Gastrocnemius medialis (tissue), 4 donors: ENCODE data around the gene GALNT6.

Experiments used
- POLR2A ChIP-seq, 2 donors: fragments of 450-650 bp; IDR thresholded peaks; one replicate each; pipeline ENCODE4 v1.6.1; 2017; ENCODE audit warnings: antibody characterized with exemption in 2 of 2, mild to moderate bottlenecking in 2 of 2, moderate library complexity in 2 of 2
- TF ChIP-seq, protein P1 (sequence below), 5 experiments: fragments of 450-650 bp in 3 of 5; fragments of 200-600 bp in 2 of 5; sonication (generic) in 2 of 5; IDR thresholded peaks in 4 of 5; conservative IDR thresholded peaks in 1 of 5; 1 replicate in 4 of 5; 2 replicates in 1 of 5; pipeline ENCODE4 v1.5.1; 2016 to 2019; ENCODE audit warnings: antibody characterized with exemption in 5 of 5, mild to moderate bottlenecking in 3 of 5, moderate library complexity in 3 of 5

DNA sequence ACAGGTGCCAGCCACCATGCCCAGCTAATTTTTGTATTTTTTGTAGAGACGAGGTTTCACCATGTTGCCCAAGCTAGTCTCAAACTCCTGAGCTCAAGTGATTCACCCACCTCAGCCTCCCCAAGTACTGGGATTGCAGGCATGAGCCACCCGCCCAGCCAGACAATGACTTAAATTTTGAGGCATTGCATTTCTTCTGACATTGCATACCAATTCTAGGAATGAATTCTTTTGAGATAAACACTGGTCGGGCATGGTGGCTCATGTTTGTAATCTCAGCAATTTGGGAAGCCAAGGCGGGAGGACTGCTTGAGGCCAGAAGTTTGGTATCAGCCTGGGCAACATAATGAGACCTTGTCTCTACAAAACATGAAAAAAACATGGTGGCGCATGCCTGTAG lies 42.2 kb downstream of the GALNT6 start:
- TF ChIP-seq POLR2A (IDR thresholded peaks at IDR 0.05), result no peak
- TF ChIP-seq, protein P1, sequence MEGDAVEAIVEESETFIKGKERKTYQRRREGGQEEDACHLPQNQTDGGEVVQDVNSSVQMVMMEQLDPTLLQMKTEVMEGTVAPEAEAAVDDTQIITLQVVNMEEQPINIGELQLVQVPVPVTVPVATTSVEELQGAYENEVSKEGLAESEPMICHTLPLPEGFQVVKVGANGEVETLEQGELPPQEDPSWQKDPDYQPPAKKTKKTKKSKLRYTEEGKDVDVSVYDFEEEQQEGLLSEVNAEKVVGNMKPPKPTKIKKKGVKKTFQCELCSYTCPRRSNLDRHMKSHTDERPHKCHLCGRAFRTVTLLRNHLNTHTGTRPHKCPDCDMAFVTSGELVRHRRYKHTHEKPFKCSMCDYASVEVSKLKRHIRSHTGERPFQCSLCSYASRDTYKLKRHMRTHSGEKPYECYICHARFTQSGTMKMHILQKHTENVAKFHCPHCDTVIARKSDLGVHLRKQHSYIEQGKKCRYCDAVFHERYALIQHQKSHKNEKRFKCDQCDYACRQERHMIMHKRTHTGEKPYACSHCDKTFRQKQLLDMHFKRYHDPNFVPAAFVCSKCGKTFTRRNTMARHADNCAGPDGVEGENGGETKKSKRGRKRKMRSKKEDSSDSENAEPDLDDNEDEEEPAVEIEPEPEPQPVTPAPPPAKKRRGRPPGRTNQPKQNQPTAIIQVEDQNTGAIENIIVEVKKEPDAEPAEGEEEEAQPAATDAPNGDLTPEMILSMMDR (IDR thresholded peaks at IDR 0.05 in 4 of 5, conservative IDR thresholded peaks at IDR 0.05 in 1 of 5), result no peak
